NCI-H446 treated with DMSO at 0.1 percent for 48 hours (cell line): ENCODE measurements around the gene DOC2B.
"Not testable (repeated sequence)": the region's sequence is repeated elsewhere in the genome, so short reads cannot be mapped to it uniquely, and the experiment has no call there.

Experiments
- DNase-seq: peaks from one replicate; lab custom pipeline; 2025; lab: John Stamatoyannopoulos, UW

The DOC2B gene

GRCh38 chr17:181245-182049, at the start of gene DOC2B:
Gene DOC2B (minus strand): TSS chr17:181650. CDS start chr17:181479, 171 bp downstream.
- DNase-seq, result no peak

- DNase-seq, result no peak
These were observed 48.9 kb upstream of the DOC2B start for GRCh38 chr17:230395-230770.

GRCh38 chr17:229709-230394, 48.4 kb upstream of the DOC2B start:
- DNase-seq, result no peak

- no peak for DNase-seq
These were observed 47.7 kb upstream of the DOC2B start for GRCh38 chr17:228951-229708.

GRCh38 chr17:227946-228615, 46.6 kb upstream of the DOC2B start:
- DNase-seq, result no peak

GRCh38 chr17:227078-227945, 45.9 kb upstream of the DOC2B start:
- DNase-seq, result no peak

- DNase-seq, result no peak
These were observed 44.9 kb upstream of the DOC2B start for GRCh38 chr17:226108-227077.

- no peak for DNase-seq
These were observed 44.1 kb upstream of the DOC2B start for GRCh38 chr17:225551-225950.

- not testable (repeated sequence) for DNase-seq
These were observed 43.1 kb upstream of the DOC2B start for GRCh38 chr17:224576-224975.

- no peak for DNase-seq
These were observed 42.4 kb upstream of the DOC2B start for GRCh38 chr17:223723-224471.

- no peak for DNase-seq
These were observed 40.7 kb upstream of the DOC2B start for GRCh38 chr17:222172-222571.

GRCh38 chr17:219696-220095, 38.2 kb upstream of the DOC2B start:
- DNase-seq, result no peak

GRCh38 chr17:218432-219110, 37.1 kb upstream of the DOC2B start:
- DNase-seq, result no peak

GRCh38 chr17:216625-217024, 35.2 kb upstream of the DOC2B start:
- no peak for DNase-seq

- DNase-seq, result not testable (repeated sequence)
These were observed 34.4 kb upstream of the DOC2B start for GRCh38 chr17:215563-216478.

GRCh38 chr17:214881-215331, 33.5 kb upstream of the DOC2B start:
- DNase-seq, result no peak

GRCh38 chr17:213286-214105, 32.0 kb upstream of the DOC2B start:
- no peak for DNase-seq
